HepG2 (cell line): ENCODE data around the gene IL2RA. TPM values are rescaled to one million over a fixed set of nuclear protein-coding genes. Genes with fewer than 3 reads are reported as not detected.

ENCODE experiments used
- ATAC-seq: fragments of 200-7000 bp; cut with Tn5 transposase; 3 replicates; pipeline ENCODE4 v1.9.1; 2020; ENCODE audit warnings: mild to moderate bottlenecking, moderate library complexity
- BruUV-seq: library from RNA; stranded (reverse); fragments of 400-500 nt; replicated peaks from 2 replicates; lab custom pipeline; 2021; lab: Mats Ljungman, UMichigan
- CTCF ChIA-PET: fragments of 300-600 bp; formaldehyde crosslinking; extraction: SDS; loops from one replicate; lab custom pipeline; 2021; ENCODE audit warnings: low total read pairs, inconsistent platforms, low intra/inter-chr PET ratio; lab: Yijun Ruan, JAX
- POLR2A ChIA-PET: fragments of 350-600 bp; sonication (Branson Sonifier 250); formaldehyde crosslinking; loops from one replicate; lab custom pipeline; 2020; ENCODE audit warnings: antibody characterized with exemption, inconsistent platforms; lab: Yijun Ruan, JAX
- DNase-seq: peaks from one replicate; pipeline ENCODE4 v3.0.0-alpha.2; 2015; ENCODE audit warnings: low spot score
- FAIRE-seq: peaks from 3 replicates; lab custom pipeline; 2011; peaks lifted over from hg19 to GRCh38; lab: Jason Lieb, UNC
- H2AFZ ChIP-seq: one replicate; pipeline ENCODE4 v1.6.1; 2011; ENCODE audit warnings: low read length, inconsistent platforms
- H3K27ac ChIP-seq: fragments of 300-600 bp; 3 replicates; pipeline ENCODE4 v1.8.0; 2011; ENCODE audit warnings: mixed run types, mild to moderate bottlenecking, mixed read lengths, low read length, inconsistent platforms; ENCODE audit not compliant: insufficient read depth; ENCODE audit errors: extremely low read length
- H3K27me3 ChIP-seq, 2 experiments: fragments of 200-600 bp in 1 of 2; 2 replicates in 1 of 2; 3 replicates in 1 of 2; pipeline versions ENCODE4 v1.6.0 to v1.8.0; 2011; ENCODE audit warnings: low read length in 2 of 2, mild to moderate bottlenecking in 2 of 2, moderate library complexity in 2 of 2, inconsistent platforms in 1 of 2; ENCODE audit not compliant: insufficient read depth in 2 of 2, control insufficient read depth in 1 of 2
- H3K36me3 ChIP-seq, 2 experiments: fragments of 200-600 bp in 1 of 2; replicated peaks in 1 of 2; 2 replicates in 1 of 2; 3 replicates in 1 of 2; pipeline versions ENCODE4 v1.5.1 to v1.8.0; 2011; ENCODE audit warnings: low read length in 2 of 2, inconsistent platforms in 1 of 2; ENCODE audit not compliant: insufficient read depth in 2 of 2, control insufficient read depth in 1 of 2
- H3K4me1 ChIP-seq: 2 replicates; pipeline ENCODE4 v1.5.1; 2012; ENCODE audit warnings: low read length, inconsistent platforms; ENCODE audit not compliant: insufficient read depth
- H3K4me2 ChIP-seq: 2 replicates; pipeline ENCODE4 v1.6.0; 2011; ENCODE audit warnings: low read depth, low read length, inconsistent platforms
- H3K4me3 ChIP-seq, 3 experiments: fragments of 200-600 bp in 1 of 3; sonication (generic), shearing (Covaris generic) in 1 of 3; replicated peaks in 1 of 3; 2 replicates each; pipeline ENCODE4 v1.5.1; 2011 to 2016; ENCODE audit warnings: low read length in 3 of 3, inconsistent platforms in 2 of 3, low read depth in 2 of 3, mild to moderate bottlenecking in 2 of 3, control low read depth in 1 of 3, mixed read lengths in 1 of 3; ENCODE audit not compliant: insufficient read depth in 1 of 3
- H3K79me2 ChIP-seq: one replicate; pipeline ENCODE4 v1.6.1; 2011; ENCODE audit warnings: low read length, inconsistent platforms; ENCODE audit not compliant: insufficient read depth
- H3K9ac ChIP-seq: 2 replicates; pipeline ENCODE4 v1.6.0; 2011; ENCODE audit warnings: mild to moderate bottlenecking, low read depth, low read length, inconsistent platforms; ENCODE audit not compliant: insufficient read depth
- H3K9me3 ChIP-seq: 2 replicates; pipeline ENCODE4 v1.5.1; 2012; ENCODE audit warnings: mild to moderate bottlenecking, low read length
- H4K20me1 ChIP-seq: 2 replicates; pipeline ENCODE4 v1.6.0; 2011; ENCODE audit warnings: inconsistent platforms, mild to moderate bottlenecking, low read length, moderate library complexity; ENCODE audit not compliant: insufficient read depth
- ATM ChIP-seq: fragments of 450-650 bp; IDR thresholded peaks from 2 replicates; pipeline ENCODE4 v1.7.1; 2017; ENCODE audit warnings: mild to moderate bottlenecking, borderline replicate concordance
- CBX2 ChIP-seq, 2 experiments: fragments of 200-600 bp in 1 of 2; sonication (generic); formaldehyde crosslinking in 1 of 2; IDR thresholded peaks; 2 replicates each; pipeline versions ENCODE4 v1.7.0 to v1.8.1; 2018 to 2022; ENCODE audit warnings: low read depth in 2 of 2, low read length in 1 of 2, mild to moderate bottlenecking in 1 of 2, missing genetic modification reagents in 1 of 2
- HNF1A ChIP-seq, 2 experiments: sonication (generic) in 1 of 2; formaldehyde crosslinking in 1 of 2; IDR thresholded peaks; 2 replicates each; pipeline versions ENCODE4 v1.4.0 to v1.6.1; 2016 to 2020; ENCODE audit warnings: borderline replicate concordance in 1 of 2, low read depth in 1 of 2, mild to moderate bottlenecking in 1 of 2, missing genetic modification reagents in 1 of 2
- WGBS: methylation state at CpG from one replicate; pipeline ENCODE4 v1.1.6; 2017; ENCODE audit warnings: low lambda C conversion rate; 5-methylcytosine and 5-hydroxymethylcytosine counted together
- in situ Hi-C: cut with HindIII; loops from 2 replicates; pipeline ENCODE4 v1.10.0; 2017; ENCODE audit warnings: low pct_unique_long_range_greater_than_20kb; ENCODE audit not compliant: extremely low pct_ligation_motif_present
- intact Hi-C: fragments of 100-400 bp; cut with micrococcal nuclease; formaldehyde crosslinking; loops from one replicate; pipeline ENCODE4 v1.10.0; 2022; ENCODE audit not compliant: unreplicated experiment
- polyA plus RNA-seq, 8 experiments: library from polyadenylated mRNA; depleted of rRNA in 3 of 8; stranded (reverse) in 7 of 8; unstranded in 1 of 8; fragments of >200 nt; fragmentation: Illumina TruSeq in 4 of 8; extraction: Trizol in 4 of 8; gene quantifications; 2 replicates each; pipeline versions ENCODE4 v1.2.1 to v1.2.3, GENCODE V29; 2011 to 2016; ENCODE audit warnings: low read depth in 4 of 8, missing spikeins in 1 of 8, mixed read lengths in 1 of 8; ENCODE audit not compliant: insufficient read depth in 1 of 8
- total RNA-seq, 5 experiments: library from RNA; depleted of rRNA; stranded (reverse); fragments of >200 nt; fragmentation: Illumina TruSeq; extraction: Trizol; gene quantifications; 2 replicates each; pipeline ENCODE4 v1.2.3, GENCODE V29; 2016; ENCODE audit warnings: low read depth in 1 of 5

Gene IL2RA
- total and polyA plus RNA-seq, 2 of the 13 experiments (the other 11 are each of a cell fraction or from before 2014, with no cell fraction given) = not detected

- no peak for TF ChIP-seq ATM
- no peak for TF ChIP-seq CBX2 (IDR thresholded peaks at IDR 0.05; ENCODE audit: low read depth, low read length)
- no peak for TF ChIP-seq CBX2 (CRISPR knock-in tag; IDR thresholded peaks at IDR 0.05; ENCODE audit: low read depth)
Observed at GRCh38 chr10:6002809-6003510, 59.2 kb downstream of the IL2RA start (continued).

- CTCF ChIA-PET = no interaction called here
- H2AFZ ChIP-seq = no peak overlapping the region
Observed at GRCh38 chr10:5999440-6000165, 62.6 kb downstream of the IL2RA start.

More at GRCh38 chr10:5999440-6000165, 62.6 kb downstream of the IL2RA start:
- H3K4me3 ChIP-seq = no peak overlapping the region
- in situ Hi-C loops (no loop called here), intact Hi-C loops (no loop called here)
- no peaks in the 10 kb centered on the region for H3K9me3 ChIP-seq
- BruUV-seq = no TSS peak
- DNase-seq = no peak
- TF ChIP-seq HNF1A (IDR thresholded peaks at IDR 0.05; ENCODE audit: low read depth) = no peak
- no peak for TF ChIP-seq HNF1A (CRISPR knock-in tag; IDR thresholded peaks at IDR 0.05; ENCODE audit: borderline replicate concordance)
- ATAC-seq = peak; percentile 43; the same call in 2 of the 3 replicates
- no peak for FAIRE-seq
- H3K27ac ChIP-seq = no peak overlapping the region
- no peaks in the 10 kb centered on the region for H4K20me1 ChIP-seq
- no peak overlapping the region for H3K4me2 ChIP-seq
- no peaks in the 10 kb centered on the region for H3K4me1 ChIP-seq
- peaks cover 1 to 34% of the 10 kb centered on the region in 2 experiments; a peak in 4 of 5 replicates for H3K27me3 ChIP-seq
- H3K36me3 ChIP-seq = no peaks in the 10 kb centered on the region
- POLR2A ChIA-PET = no interaction called here
- no peaks in the 10 kb centered on the region for H3K79me2 ChIP-seq
- no peak overlapping the region for H3K9ac ChIP-seq
- 8% methylated on average over 15 of the region's 20 CpGs for WGBS
